BLaER1 treated with 17β-estradiol and CSF1 and Interleukin-3, amounts not matched to agents 10 nM and 100 nM (cell line): Measurements from ENCODE around the gene GGA1.

Experiments used
- H3K27ac ChIP-seq, 11 experiments: shearing (Covaris generic); formaldehyde crosslinking; 2 replicates each; pipeline ENCODE4 v1.8.1; 2022
- H3K27me3 ChIP-seq, 11 experiments: shearing (Covaris generic); formaldehyde crosslinking; 2 replicates each; pipeline ENCODE4 v1.8.1; 2022
- H3K36me3 ChIP-seq, 11 experiments: shearing (Covaris generic); formaldehyde crosslinking; 2 replicates each; pipeline ENCODE4 v1.8.1; 2022
- H3K4me1 ChIP-seq, 10 experiments: shearing (Covaris generic); formaldehyde crosslinking; 2 replicates each; pipeline ENCODE4 v1.8.1; 2022
- H3K4me2 ChIP-seq, 11 experiments: shearing (Covaris generic); formaldehyde crosslinking; 2 replicates each; pipeline ENCODE4 v1.8.1; 2022
- H3K4me3 ChIP-seq, 10 experiments: shearing (Covaris generic); formaldehyde crosslinking; 2 replicates each; pipeline ENCODE4 v1.8.1; 2022
- H3K9ac ChIP-seq, 11 experiments: shearing (Covaris generic); formaldehyde crosslinking; 2 replicates each; pipeline ENCODE4 v1.8.1; 2022
- H3K9me3 ChIP-seq, 11 experiments: shearing (Covaris generic); formaldehyde crosslinking; replicated peaks in 1 of 11; 2 replicates each; pipeline ENCODE4 v1.8.1; 2022
- H4K20me1 ChIP-seq, 11 experiments: shearing (Covaris generic); formaldehyde crosslinking; 2 replicates each; pipeline ENCODE4 v1.8.1; 2022
- Cebpa-rat ChIP-seq, 11 experiments: shearing (Covaris generic); IDR thresholded peaks; 2 replicates each; pipeline ENCODE4 v1.8.1; 2022

GGA1 gene

GRCh38 chr22:37672920-37673455 is 64.4 kb downstream of the GGA1 start:
- H3K9me3 ChIP-seq = no peaks in the 10 kb centered on the region
- no peak for TF ChIP-seq Cebpa-rat (IDR thresholded peaks at IDR 0.05)
- peak overlapping the region; percentile 59 to 97 (median 79) for H3K4me2 ChIP-seq
- no peaks in the 10 kb centered on the region for H3K27me3 ChIP-seq
- H3K4me1 ChIP-seq = peaks cover 38 to 75% (median 67%) of the 10 kb centered on the region in 10 experiments
- peak overlapping the region in 9 of 11 experiments; percentile 1 to 62 (median 35); a peak in 13 of 22 replicates for H3K27ac ChIP-seq
- peaks cover 0 to 21% (median 0%) of the 10 kb centered on the region in 11 experiments; a peak in 10 of 22 replicates for H4K20me1 ChIP-seq
- H3K4me3 ChIP-seq = no peak overlapping the region
- peaks cover under 1 to 18% (median 7%) of the 10 kb centered on the region in 11 experiments; a peak in 20 of 22 replicates for H3K36me3 ChIP-seq
- peak overlapping the region in 8 of 11 experiments; percentile 7 to 63 (median 24); a peak in 9 of 22 replicates for H3K9ac ChIP-seq

DNA sequence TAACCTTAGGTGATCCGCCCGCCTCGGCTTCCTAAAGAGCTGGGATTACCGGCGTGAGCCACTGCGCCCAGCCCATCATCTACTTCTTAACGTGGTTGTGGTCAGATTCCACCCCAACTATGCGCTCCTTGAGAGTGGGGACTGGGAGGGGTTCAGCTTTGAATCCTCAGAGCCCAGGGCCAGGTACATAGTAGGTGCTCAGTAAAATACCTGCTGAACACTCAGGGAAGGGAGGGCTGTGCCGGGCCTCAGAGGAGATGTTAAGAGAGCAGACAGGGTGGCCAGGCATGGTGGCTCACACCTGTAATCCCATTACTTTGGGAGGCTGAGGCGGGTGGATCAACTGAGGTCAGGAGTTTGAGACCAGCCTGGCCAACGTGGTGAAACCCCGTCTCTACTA is 65.6 kb downstream of the GGA1 start:
- peaks cover 43 to 82% (median 74%) of the 10 kb centered on the region in 10 experiments for H3K4me1 ChIP-seq
- H3K9me3 ChIP-seq = no peaks in the 10 kb centered on the region
- H3K36me3 ChIP-seq = peaks cover 0 to 20% (median 6%) of the 10 kb centered on the region in 11 experiments; a peak in 16 of 22 replicates
- H3K9ac ChIP-seq = peak overlapping the region; percentile 67 to 88 (median 83); a peak in 20 of 22 replicates
- H3K4me2 ChIP-seq = peak overlapping the region; percentile 80 to 99 (median 93)
- H3K4me3 ChIP-seq = peak overlapping the region in 6 of 10 experiments; percentile 65 to 83 (median 74); a peak in 9 of 20 replicates
- H4K20me1 ChIP-seq = peaks cover 0 to 34% (median 0%) of the 10 kb centered on the region in 11 experiments; a peak in 8 of 22 replicates
- TF ChIP-seq Cebpa-rat (IDR thresholded peaks at IDR 0.05) = no peak
- peak overlapping the region; percentile 60 to 93 (median 87) for H3K27ac ChIP-seq
- H3K27me3 ChIP-seq = no peaks in the 10 kb centered on the region

DNA sequence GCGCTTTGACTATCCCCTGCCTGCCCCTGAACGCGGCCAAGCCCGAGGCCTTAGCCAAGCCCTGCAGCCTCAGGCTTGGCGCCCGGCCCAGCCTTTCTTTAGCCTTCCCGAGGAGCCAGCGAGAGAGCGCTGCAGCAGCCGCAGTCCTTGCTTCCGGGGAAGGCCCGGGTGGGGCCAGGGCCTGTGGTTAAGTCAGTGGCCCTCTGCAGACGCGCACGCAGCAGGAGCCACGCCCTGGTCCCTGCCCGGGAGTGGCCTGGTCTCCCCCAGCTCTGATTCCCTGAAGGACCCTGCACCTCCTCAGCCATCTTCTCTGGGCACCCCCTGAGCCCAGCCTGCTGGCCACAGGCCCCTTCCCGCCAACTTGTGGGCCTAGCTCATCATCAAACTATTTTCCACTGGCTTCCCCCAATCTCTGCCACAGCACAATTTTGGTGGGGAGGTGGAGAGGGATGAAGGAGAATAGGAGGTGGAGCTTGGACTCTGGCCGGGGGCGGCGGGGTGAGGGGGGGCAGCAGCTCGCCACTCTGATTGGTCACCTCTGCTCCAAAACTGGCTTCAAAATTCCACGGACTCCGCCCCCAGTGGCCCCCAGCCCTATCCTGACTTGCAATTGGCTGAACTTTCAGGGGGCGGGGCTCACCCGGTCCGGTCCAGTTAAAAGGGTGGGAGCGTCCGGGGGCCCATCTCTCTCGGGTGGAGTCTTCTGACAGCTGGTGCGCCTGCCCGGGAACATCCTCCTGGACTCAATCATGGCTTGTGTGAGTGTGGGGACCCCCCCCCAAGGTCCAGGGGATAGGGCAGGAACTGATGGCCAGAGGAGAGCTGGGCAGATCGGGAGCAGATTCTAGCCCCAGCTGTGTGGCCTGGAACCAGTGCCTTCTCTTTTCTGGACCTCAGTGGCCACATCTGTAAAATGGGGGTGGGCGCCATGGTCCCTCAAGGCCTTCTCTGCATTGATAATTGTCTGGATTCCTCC is 66.6 kb downstream of the GGA1 start, which contains the start of gene LGALS1:
Gene LGALS1 (plus strand): TSS at position 686 of the 979 bp plus-strand sequence. CDS start 67 bp downstream, at position 753.
- peak within 1 kb of the TSS; percentile 77 to 88 (median 83) for H3K9ac ChIP-seq
- H3K9me3 ChIP-seq = no peaks in the 10 kb centered on the region
- H3K27ac ChIP-seq = peak within 1 kb of the TSS; percentile 60 to 93 (median 87)
- peaks cover 0 to 44% (median 0%) of the 10 kb centered on the region in 11 experiments; a peak in 8 of 22 replicates for H4K20me1 ChIP-seq
- no peaks in the 10 kb centered on the region for H3K27me3 ChIP-seq
- H3K36me3 ChIP-seq = peaks cover 0 to 30% (median 6%) of the 10 kb centered on the region in 11 experiments; a peak in 13 of 22 replicates
- H3K4me2 ChIP-seq = peak within 1 kb of the TSS; percentile 80 to 99 (median 93)
- H3K4me3 ChIP-seq = peak within 1 kb of the TSS; percentile 48 to 90 (median 69)
- TF ChIP-seq Cebpa-rat (IDR thresholded peaks at IDR 0.05) = no peak
- peaks cover 43 to 87% (median 74%) of the 10 kb centered on the region in 10 experiments for H3K4me1 ChIP-seq

DNA sequence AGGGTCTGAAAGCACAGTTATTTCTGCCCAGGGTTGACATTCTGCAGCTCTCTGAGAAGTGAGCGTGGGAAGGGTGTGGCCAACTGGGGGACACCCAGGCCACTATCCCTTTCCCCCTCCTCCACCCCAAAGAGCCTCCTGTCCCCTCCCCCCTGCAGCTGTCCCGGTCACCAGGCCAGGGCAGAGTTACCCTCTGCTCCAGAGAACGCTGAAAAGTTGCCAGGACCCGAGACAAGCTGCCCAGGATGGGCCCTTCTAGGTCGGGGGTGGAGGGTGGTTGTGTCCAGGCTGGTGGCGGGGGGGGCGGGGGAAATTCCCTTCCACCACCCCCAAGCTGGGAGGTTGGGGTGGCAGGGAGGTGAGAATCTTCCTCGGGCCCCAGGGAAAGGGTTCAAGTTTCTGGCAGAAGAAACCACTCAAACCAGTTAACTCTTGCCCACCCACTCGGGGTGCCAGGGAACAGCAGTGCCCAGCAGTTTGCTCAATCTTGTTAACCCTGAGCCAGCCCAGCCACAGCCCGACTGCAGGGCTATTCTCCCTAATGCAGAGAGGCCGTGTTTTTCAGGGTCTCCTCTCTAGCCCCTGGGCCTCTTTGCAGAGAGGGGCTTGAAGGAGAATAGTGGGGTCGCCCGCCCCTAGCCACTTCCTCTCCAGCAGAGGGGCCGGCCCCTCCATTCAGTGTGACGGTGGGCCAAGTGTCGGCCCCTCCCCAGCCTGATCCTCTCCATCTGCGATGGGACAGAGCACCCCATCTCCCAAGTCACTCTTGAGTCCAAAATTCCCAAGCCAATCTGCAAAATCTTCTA is 67.5 kb downstream of the GGA1 start:
- Histone ChIP-seq H3K4me1 (peaks cover 49 to 92% (median 77%) of the 10 kb centered on the region in 10 experiments), H3K9me3 (no peaks in the 10 kb centered on the region), H4K20me1 (peaks cover 0 to 53% (median 0%) of the 10 kb centered on the region in 11 experiments; a peak in 8 of 22 replicates), H3K4me2 (peak overlapping the region; percentile 80 to 99 (median 93)), H3K27me3 (no peaks in the 10 kb centered on the region), H3K36me3 (peaks cover 0 to 31% (median 6%) of the 10 kb centered on the region in 11 experiments; a peak in 12 of 22 replicates), H3K4me3 (peak overlapping the region; percentile 48 to 90 (median 69)), H3K27ac (peak overlapping the region; percentile 49 to 93 (median 87); a peak in 21 of 22 replicates), H3K9ac (peak overlapping the region; percentile 77 to 88 (median 83))
- no peak for TF ChIP-seq Cebpa-rat (IDR thresholded peaks at IDR 0.05)

DNA sequence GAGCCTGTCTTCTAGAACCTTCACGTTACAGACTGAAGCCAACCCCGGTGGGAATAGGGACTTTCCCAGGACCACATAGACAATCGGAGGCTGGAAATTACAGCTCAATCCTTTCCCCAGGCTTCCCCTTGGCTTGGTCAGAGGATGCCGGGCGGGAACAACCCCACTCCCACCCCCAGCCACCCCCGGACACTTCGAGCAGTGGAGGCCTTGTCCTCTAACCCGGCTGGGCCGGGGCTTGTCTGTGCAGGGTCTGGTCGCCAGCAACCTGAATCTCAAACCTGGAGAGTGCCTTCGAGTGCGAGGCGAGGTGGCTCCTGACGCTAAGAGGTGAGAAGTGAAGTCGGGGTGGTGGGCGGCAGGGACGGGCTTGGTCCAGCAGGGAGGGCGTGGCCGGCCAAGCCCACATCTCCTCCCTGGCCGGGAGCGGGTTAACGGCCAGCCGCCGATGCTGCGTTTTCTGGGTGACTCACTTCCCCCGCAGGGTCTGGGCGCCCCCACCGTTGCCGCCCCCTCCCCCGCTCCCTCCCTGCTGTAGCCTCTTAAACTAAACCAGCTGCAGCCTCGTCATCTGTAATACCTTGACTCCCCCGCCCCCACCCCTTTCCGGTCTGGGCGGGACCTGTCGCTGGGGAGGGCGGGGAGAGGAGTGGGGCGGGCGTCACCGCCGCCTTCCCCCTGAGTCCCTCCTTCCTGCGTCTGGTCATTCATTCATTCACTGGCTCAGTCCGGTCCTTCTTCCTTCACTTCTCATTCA is 68.3 kb downstream of the GGA1 start:
- Histone ChIP-seq H3K9me3 (no peaks in the 10 kb centered on the region), H3K36me3 (peaks cover 0 to 31% (median 6%) of the 10 kb centered on the region in 11 experiments; a peak in 12 of 22 replicates), H3K4me1 (peaks cover 56 to 92% (median 77%) of the 10 kb centered on the region in 10 experiments), H3K27ac (peak overlapping the region; percentile 49 to 93 (median 87); a peak in 21 of 22 replicates), H3K9ac (peak overlapping the region; percentile 77 to 88 (median 83)), H3K27me3 (no peaks in the 10 kb centered on the region), H3K4me3 (peak overlapping the region; percentile 48 to 90 (median 69)), H3K4me2 (peak overlapping the region; percentile 80 to 99 (median 93)), H4K20me1 (peaks cover 0 to 53% (median 0%) of the 10 kb centered on the region in 11 experiments; a peak in 8 of 22 replicates)
- TF ChIP-seq Cebpa-rat (IDR thresholded peaks at IDR 0.05) = no peak

GRCh38 chr22:37677493-37677974 is 68.9 kb downstream of the GGA1 start:
- H4K20me1 ChIP-seq = peaks cover 0 to 53% (median 0%) of the 10 kb centered on the region in 11 experiments; a peak in 8 of 22 replicates
- peak overlapping the region in 10 of 11 experiments; percentile 46 to 93 (median 89); a peak in 19 of 22 replicates for H3K27ac ChIP-seq
- no peak for TF ChIP-seq Cebpa-rat (IDR thresholded peaks at IDR 0.05)

DNA sequence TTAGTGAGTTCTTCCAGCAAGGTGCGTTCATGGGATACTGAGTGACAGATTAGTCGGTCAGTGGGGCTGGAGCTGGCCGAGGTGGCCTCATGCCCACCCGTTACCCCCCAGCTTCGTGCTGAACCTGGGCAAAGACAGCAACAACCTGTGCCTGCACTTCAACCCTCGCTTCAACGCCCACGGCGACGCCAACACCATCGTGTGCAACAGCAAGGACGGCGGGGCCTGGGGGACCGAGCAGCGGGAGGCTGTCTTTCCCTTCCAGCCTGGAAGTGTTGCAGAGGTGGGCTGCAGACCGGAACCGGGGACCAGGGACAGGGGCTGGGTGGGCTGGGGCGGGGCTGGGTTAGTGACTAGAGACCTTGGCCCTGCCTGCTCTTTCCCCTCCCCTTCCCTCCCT is 69.7 kb downstream of the GGA1 start:
- Histone ChIP-seq H3K4me1 (peaks cover 41 to 79% (median 63%) of the 10 kb centered on the region in 10 experiments), H3K36me3 (peaks cover 0 to 31% (median 6%) of the 10 kb centered on the region in 11 experiments; a peak in 12 of 22 replicates), H3K9me3 (no peaks in the 10 kb centered on the region), H3K27ac (peak overlapping the region in 9 of 11 experiments; percentile 55 to 93 (median 91); a peak in 13 of 22 replicates), H3K4me3 (peak overlapping the region in 6 of 10 experiments; percentile 65 to 83 (median 74); a peak in 8 of 20 replicates), H3K27me3 (no peaks in the 10 kb centered on the region), H4K20me1 (peaks cover 0 to 53% (median 0%) of the 10 kb centered on the region in 11 experiments; a peak in 8 of 22 replicates), H3K4me2 (peak overlapping the region; percentile 80 to 99 (median 93); a peak in 20 of 22 replicates), H3K9ac (peak overlapping the region in 10 of 11 experiments; percentile 16 to 88 (median 80); a peak in 15 of 22 replicates)
- no peak for TF ChIP-seq Cebpa-rat (IDR thresholded peaks at IDR 0.05)

More at GRCh38 chr22:37677493-37677974, 68.9 kb downstream of the GGA1 start:
- H3K4me3 ChIP-seq = peak overlapping the region; percentile 42 to 90 (median 69); a peak in 19 of 20 replicates
- peak overlapping the region; percentile 57 to 88 (median 83); a peak in 19 of 22 replicates for H3K9ac ChIP-seq
- peaks cover 50 to 87% (median 71%) of the 10 kb centered on the region in 10 experiments for H3K4me1 ChIP-seq
- H3K27me3 ChIP-seq = no peaks in the 10 kb centered on the region
- no peaks in the 10 kb centered on the region for H3K9me3 ChIP-seq
- H3K4me2 ChIP-seq = peak overlapping the region; percentile 80 to 99 (median 93)
- peaks cover 0 to 31% (median 6%) of the 10 kb centered on the region in 11 experiments; a peak in 12 of 22 replicates for H3K36me3 ChIP-seq
